Epithelial cell of esophagus (primary cell): ENCODE measurements around the gene TBX4.
A peak's percentile ranks its signal among the peaks of the same experiment; 100 is the strongest.

Source experiments
- DNase-seq: peaks from one replicate; pipeline ENCODE4 v3.0.0; 2010; ENCODE audit warnings: low read depth
- H3K4me3 ChIP-seq: 2 replicates; pipeline ENCODE4 v1.5.1; 2011; ENCODE audit warnings: mild to moderate bottlenecking, low read length, control low read depth
- TF ChIP-seq, protein P1 (sequence below): IDR thresholded peaks from 2 replicates; pipeline ENCODE4 v1.5.1; 2011; ENCODE audit warnings: low read depth, mild to moderate bottlenecking, low read length, control low read depth, inconsistent platforms; ENCODE audit not compliant: insufficient read depth; ENCODE audit errors: missing control alignments

The TBX4 gene

DNA sequence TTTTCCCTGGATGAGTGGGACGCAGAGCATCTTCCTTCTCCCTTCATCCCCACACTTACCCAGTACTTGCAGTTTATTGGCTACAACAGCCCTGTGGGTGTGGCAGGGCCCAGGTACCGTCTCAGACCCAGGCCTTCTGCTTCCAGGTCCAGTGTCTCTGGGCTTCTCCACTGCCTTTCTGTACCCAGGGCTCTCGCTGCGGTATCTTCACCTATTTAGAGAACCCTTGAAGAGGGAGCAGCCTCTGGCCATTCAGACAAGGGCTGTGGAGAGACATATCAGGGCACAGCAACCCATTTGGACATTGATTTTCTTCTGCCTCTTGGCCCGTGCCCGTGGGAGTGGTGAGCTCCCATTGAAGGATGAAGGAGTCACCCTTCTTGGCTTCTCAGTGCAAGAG is 17.3 kb downstream of the TBX4 start:
- H3K4me3 ChIP-seq, result no peak overlapping the region
- TF ChIP-seq, protein P1, sequence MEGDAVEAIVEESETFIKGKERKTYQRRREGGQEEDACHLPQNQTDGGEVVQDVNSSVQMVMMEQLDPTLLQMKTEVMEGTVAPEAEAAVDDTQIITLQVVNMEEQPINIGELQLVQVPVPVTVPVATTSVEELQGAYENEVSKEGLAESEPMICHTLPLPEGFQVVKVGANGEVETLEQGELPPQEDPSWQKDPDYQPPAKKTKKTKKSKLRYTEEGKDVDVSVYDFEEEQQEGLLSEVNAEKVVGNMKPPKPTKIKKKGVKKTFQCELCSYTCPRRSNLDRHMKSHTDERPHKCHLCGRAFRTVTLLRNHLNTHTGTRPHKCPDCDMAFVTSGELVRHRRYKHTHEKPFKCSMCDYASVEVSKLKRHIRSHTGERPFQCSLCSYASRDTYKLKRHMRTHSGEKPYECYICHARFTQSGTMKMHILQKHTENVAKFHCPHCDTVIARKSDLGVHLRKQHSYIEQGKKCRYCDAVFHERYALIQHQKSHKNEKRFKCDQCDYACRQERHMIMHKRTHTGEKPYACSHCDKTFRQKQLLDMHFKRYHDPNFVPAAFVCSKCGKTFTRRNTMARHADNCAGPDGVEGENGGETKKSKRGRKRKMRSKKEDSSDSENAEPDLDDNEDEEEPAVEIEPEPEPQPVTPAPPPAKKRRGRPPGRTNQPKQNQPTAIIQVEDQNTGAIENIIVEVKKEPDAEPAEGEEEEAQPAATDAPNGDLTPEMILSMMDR, result no peak
- DNase-seq, result no peak

DNA sequence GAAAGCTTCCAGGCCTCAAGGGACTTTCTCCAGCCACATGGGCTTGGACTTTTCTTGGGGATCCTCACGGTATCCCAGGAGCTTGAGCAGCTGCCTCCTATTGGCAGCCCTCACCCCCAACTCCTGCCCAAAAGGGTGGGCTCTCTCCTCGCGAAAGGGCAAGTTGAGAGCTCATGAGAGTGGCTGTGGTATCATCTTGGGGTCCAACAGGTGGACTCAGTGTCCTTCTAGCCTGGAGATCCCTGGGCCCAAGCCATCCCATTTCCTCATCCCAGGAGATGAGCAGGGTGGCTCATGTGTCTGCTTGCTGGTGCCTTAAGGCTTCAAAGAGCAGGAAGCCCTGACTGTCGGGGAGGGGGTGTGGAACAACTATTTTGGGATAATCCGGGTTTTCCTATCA is 17.7 kb downstream of the TBX4 start:
- H3K4me3 ChIP-seq, result no peak overlapping the region
- DNase-seq, result no peak
- TF ChIP-seq, protein P1, result no peak

DNA sequence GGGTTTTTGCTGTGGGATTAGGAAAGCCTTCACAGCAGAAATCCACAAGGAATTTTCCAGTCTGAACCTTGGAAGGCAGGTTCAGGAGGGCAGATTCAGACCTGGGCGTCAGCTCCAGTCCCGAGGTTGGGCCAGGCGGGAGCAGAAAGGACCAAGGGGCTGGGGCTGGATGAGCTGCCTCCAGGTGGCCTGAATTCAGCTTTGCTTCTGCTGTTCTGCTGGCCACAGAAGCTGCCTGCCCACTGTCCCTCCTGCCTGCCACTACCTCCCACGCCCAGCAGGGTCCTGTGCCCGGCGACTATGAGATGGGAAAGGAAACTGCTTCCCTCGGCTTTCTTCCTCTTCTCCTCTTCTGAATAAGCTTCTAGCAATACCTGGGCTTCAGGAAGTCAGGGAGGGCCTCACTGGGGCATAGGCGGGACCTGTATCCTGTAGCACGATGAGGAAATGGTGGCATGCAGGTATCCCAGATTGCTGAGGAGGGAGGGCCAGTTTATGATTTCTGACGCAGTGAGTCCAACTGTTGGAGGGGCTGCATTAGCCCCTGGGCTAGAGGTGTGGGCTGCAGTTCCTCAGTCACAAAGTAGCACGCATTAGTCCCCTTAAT is 18.4 kb downstream of the TBX4 start:
- no peak for DNase-seq
- TF ChIP-seq, protein P1, result peak; percentile 16
- no peak overlapping the region for H3K4me3 ChIP-seq

DNA sequence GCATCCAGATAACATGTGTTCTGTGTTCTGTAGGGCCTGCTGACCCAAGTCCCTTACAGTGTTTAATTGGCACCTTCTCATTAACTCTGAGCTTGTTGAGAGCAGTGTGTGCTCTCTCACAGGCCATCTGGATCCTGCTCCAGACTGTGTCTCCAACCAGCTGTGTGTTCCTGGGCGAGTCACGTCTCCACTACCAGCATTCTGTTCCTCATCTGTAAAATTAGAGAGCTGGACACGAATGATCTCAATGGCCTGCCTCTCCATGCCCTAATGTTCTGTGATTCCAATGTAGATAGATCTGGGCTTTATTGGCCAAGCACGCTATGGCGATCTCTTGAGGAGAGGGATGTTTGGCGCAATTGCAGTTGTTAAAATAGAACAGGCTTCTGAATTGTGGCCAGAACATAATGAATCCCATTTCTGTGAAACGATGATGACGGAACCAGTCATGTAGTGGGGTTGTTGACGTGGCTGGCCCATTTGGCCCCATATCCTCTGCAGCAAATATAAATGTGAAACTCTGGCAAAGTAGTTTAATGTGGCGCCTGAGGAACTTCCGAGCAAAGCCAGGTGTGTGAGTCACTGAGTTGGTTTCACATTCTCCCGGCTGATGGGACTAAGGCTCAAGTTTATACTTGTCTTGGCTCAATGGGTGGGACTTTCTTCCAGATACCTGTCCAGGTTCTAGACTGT is 22.2 kb downstream of the TBX4 start:
- no peak overlapping the region for H3K4me3 ChIP-seq
- peak; percentile 98 for DNase-seq
- TF ChIP-seq, protein P1, result no peak

DNA sequence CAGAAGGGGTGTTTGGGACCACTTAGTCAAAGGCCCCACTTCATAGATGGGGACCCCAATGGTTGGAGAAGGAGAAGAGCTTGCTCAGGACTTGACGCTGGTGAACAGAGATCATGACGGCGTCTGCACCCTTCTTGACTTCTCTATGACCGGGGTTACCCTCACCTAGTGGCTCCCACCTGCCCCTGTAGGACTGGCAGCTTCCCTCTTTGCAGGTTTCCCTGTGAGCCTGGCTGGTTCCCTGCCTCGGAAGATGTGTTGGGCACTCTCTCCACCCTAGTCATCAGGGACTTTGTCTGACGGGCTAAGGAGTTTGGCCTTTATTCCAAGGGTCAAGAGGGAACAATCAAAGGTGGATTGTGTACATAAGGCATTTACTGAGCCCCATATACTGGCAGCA is 22.7 kb downstream of the TBX4 start:
- H3K4me3 ChIP-seq, result no peak overlapping the region
- DNase-seq, result no peak
- TF ChIP-seq, protein P1, result no peak

DNA sequence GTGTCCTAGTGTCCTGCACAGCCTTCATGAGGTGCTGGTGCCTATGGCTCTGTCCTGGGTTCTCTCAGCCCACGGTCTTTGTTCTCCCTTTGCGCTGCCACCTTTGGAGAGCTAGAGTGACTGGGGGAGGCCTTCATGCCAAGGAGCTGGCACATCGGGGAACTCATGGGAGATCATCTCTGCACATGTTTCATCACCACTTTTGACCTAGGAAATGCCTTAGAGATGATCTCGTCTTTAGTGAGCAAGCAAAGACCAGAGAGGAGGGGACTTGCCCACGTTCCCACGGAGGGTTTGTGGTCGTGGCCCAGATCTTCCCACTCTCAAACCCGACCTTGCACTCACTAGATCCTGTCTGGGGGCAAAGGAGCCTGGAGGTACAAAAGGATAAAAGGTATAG is 23.5 kb downstream of the TBX4 start:
- peak; percentile 85 for DNase-seq
- no peak overlapping the region for H3K4me3 ChIP-seq

More for the DNA sequence above, 23.5 kb downstream of the TBX4 start:
- TF ChIP-seq, protein P1, result no peak
